Tibial artery (tissue), 4 donors: ENCODE data around the gene PBX1.

Experiments
- DNase-seq, 2 donors: peaks; one replicate each; pipeline ENCODE4 v3.0.0-alpha.2; 2019
- H3K27ac ChIP-seq, 2 donors: fragments of 200-600 bp; sonication (generic) in 1 of 2; 1 replicate in 1 of 2; 2 replicates in 1 of 2; pipeline ENCODE4 v1.5.1; 2018 to 2019; ENCODE audit warnings: mild to moderate bottlenecking in 1 of 2
- H3K27me3 ChIP-seq, 2 donors: fragments of 200-600 bp; sonication (generic) in 1 of 2; one replicate each; pipeline versions ENCODE4 v1.5.1 to v1.6.0; 2016 to 2019
- H3K36me3 ChIP-seq, 3 donors: fragments of 200-600 bp; sonication (generic) in 2 of 3; one replicate each; pipeline ENCODE4 v1.5.1; 2016 to 2019; ENCODE audit warnings: mild to moderate bottlenecking in 2 of 3
- H3K4me1 ChIP-seq, 4 donors: fragments of 200-600 bp; sonication (generic) in 2 of 4; 1 replicate in 3 of 4; 2 replicates in 1 of 4; pipeline ENCODE4 v1.5.1; 2016 to 2019
- H3K4me3 ChIP-seq, 2 donors: fragments of 200-600 bp; sonication (generic) in 1 of 2; 1 replicate in 1 of 2; 2 replicates in 1 of 2; pipeline ENCODE4 v1.5.1; 2018 to 2019; ENCODE audit warnings: mild to moderate bottlenecking in 2 of 2
- H3K9me3 ChIP-seq, 3 donors: fragments of 200-600 bp; sonication (generic) in 1 of 3; one replicate each; pipeline ENCODE4 v1.5.1; 2016 to 2019
- CTCF ChIP-seq, 2 experiments: fragments of 200-600 bp in 1 of 2; fragments of 450-650 bp in 1 of 2; IDR thresholded peaks; one replicate each; pipeline ENCODE4 v1.5.1; 2017 to 2019; ENCODE audit warnings: antibody characterized with exemption in 2 of 2, mild to moderate bottlenecking in 1 of 2, moderate library complexity in 1 of 2
- intact Hi-C: fragments of 100-400 bp; cut with DNase I; formaldehyde crosslinking; loops from one replicate; pipeline ENCODE4 v1.15.0; 2023; ENCODE audit warnings: low total_unique reads

PBX1 gene

GRCh38 chr1:164770131-164770529 lies 211.1 kb downstream of the PBX1 start:
- Histone ChIP-seq H3K4me3 (no peak overlapping the region), H3K36me3 (no peaks in the 10 kb centered on the region), H3K4me1 (peaks cover 0 to 90% (median 65%) of the 10 kb centered on the region in 4 donors), H3K27me3 (no peaks in the 10 kb centered on the region), H3K27ac (peak overlapping the region; percentile 72 to 76), H3K9me3 (no peaks in the 10 kb centered on the region)
- intact Hi-C loops = loop anchor here (10.0 kb wide), 1 partner anchor 65 kb away; no protein-coding TSS in a partner anchor
- no peak for DNase-seq
- no peak for TF ChIP-seq CTCF (IDR thresholded peaks at IDR 0.05)

- H3K36me3 ChIP-seq = no peaks in the 10 kb centered on the region
- H3K27me3 ChIP-seq = no peaks in the 10 kb centered on the region
- peak overlapping the region; percentile 0 to 2 for H3K4me3 ChIP-seq
- peaks cover 0 to 82% (median 56%) of the 10 kb centered on the region in 4 donors for H3K4me1 ChIP-seq
- H3K27ac ChIP-seq = peak overlapping the region; percentile 72 to 76
- H3K9me3 ChIP-seq = no peaks in the 10 kb centered on the region
- no peak for TF ChIP-seq CTCF (IDR thresholded peaks at IDR 0.05)
- no peak for DNase-seq
- intact Hi-C loops = loop anchor here (10.0 kb wide), 1 partner anchor 66 kb away; no protein-coding TSS in a partner anchor
Observed at GRCh38 chr1:164771041-164771618, 212.1 kb downstream of the PBX1 start.

- H3K27ac ChIP-seq = peak overlapping the region; percentile 72 to 76
- intact Hi-C loops = loop anchor here (10.0 kb wide), 1 partner anchor 67 kb away; no protein-coding TSS in a partner anchor
- no peak for TF ChIP-seq CTCF (IDR thresholded peaks at IDR 0.05)
Observed at GRCh38 chr1:164771619-164772361, 212.8 kb downstream of the PBX1 start.

GRCh38 chr1:164772635-164773034 lies 213.7 kb downstream of the PBX1 start:
- Histone ChIP-seq H3K27me3 (no peaks in the 10 kb centered on the region), H3K4me3 (no peak overlapping the region), H3K9me3 (no peaks in the 10 kb centered on the region), H3K36me3 (no peaks in the 10 kb centered on the region), H3K4me1 (peaks cover 0 to 67% (median 43%) of the 10 kb centered on the region in 4 donors), H3K27ac (peak overlapping the region; percentile 72 to 76)
- peak; percentile 79 to 80 for DNase-seq
- TF ChIP-seq CTCF (IDR thresholded peaks at IDR 0.05) = no peak
- intact Hi-C loops = loop anchor here (10.0 kb wide), 1 partner anchor 68 kb away; no protein-coding TSS in a partner anchor

More at GRCh38 chr1:164771619-164772361, 212.8 kb downstream of the PBX1 start:
- peak overlapping the region; percentile 0 to 2 for H3K4me3 ChIP-seq
- H3K9me3 ChIP-seq = no peaks in the 10 kb centered on the region
- no peaks in the 10 kb centered on the region for H3K36me3 ChIP-seq
- no peak for DNase-seq
- peaks cover 0 to 75% (median 50%) of the 10 kb centered on the region in 4 donors for H3K4me1 ChIP-seq
- no peaks in the 10 kb centered on the region for H3K27me3 ChIP-seq

- TF ChIP-seq CTCF (IDR thresholded peaks at IDR 0.05) = no peak
- peaks cover 0 to 62% (median 39%) of the 10 kb centered on the region in 4 donors for H3K4me1 ChIP-seq
- peak overlapping the region; percentile 72 to 76 for H3K27ac ChIP-seq
- no peaks in the 10 kb centered on the region for H3K9me3 ChIP-seq
- no peak for DNase-seq
- intact Hi-C loops = loop anchor here (10.0 kb wide), 1 partner anchor 68 kb away; no protein-coding TSS in a partner anchor
- H3K36me3 ChIP-seq = no peaks in the 10 kb centered on the region
- no peak overlapping the region for H3K4me3 ChIP-seq
- no peaks in the 10 kb centered on the region for H3K27me3 ChIP-seq
Observed at GRCh38 chr1:164773102-164773501, 214.1 kb downstream of the PBX1 start.
